ENCODE data around the gene GSTM1.
A peak's percentile ranks its signal among the peaks of the same experiment; 100 is the strongest.

GSTM1 gene

GRCh38 chr1:109712321-109712864 lies 24.8 kb downstream of the GSTM1 start:
- TF ChIP-seq, protein P1, sequence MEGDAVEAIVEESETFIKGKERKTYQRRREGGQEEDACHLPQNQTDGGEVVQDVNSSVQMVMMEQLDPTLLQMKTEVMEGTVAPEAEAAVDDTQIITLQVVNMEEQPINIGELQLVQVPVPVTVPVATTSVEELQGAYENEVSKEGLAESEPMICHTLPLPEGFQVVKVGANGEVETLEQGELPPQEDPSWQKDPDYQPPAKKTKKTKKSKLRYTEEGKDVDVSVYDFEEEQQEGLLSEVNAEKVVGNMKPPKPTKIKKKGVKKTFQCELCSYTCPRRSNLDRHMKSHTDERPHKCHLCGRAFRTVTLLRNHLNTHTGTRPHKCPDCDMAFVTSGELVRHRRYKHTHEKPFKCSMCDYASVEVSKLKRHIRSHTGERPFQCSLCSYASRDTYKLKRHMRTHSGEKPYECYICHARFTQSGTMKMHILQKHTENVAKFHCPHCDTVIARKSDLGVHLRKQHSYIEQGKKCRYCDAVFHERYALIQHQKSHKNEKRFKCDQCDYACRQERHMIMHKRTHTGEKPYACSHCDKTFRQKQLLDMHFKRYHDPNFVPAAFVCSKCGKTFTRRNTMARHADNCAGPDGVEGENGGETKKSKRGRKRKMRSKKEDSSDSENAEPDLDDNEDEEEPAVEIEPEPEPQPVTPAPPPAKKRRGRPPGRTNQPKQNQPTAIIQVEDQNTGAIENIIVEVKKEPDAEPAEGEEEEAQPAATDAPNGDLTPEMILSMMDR (IDR thresholded peaks at IDR 0.05; ENCODE audit: low read depth, low read length), result no peak
- no peak for DNase-seq (ENCODE audit: low read depth in 2 of 2)
- no peak overlapping the region for H3K4me3 ChIP-seq (replicated peaks in 1 of 2; ENCODE audit: low read depth in 2 of 2, low read length in 2 of 2)

DNA sequence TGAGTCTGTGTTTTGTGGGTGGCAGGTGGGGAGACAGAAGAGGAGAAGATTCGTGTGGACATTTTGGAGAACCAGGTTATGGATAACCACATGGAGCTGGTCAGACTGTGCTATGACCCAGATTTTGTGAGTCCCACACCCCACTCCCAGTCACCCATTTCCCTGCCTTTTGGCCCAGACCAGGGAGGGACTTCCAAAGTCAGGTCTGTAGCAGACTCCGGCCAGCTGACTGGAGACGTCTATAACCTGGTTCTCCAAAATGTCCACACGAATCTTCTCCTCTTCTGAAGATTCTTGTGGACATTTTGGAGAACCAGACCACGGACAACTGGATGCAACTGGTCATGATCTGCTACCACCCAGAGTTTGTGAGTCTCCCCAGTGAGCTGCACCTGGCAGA lies 26.0 kb downstream of the GSTM1 start:
- TF ChIP-seq, protein P1 (IDR thresholded peaks at IDR 0.05; ENCODE audit: low read depth, low read length), result no peak
- H3K4me3 ChIP-seq (replicated peaks in 1 of 2; ENCODE audit: low read depth in 2 of 2, low read length in 2 of 2), result no peak overlapping the region
- no peak for DNase-seq (ENCODE audit: low read depth in 2 of 2)

DNA sequence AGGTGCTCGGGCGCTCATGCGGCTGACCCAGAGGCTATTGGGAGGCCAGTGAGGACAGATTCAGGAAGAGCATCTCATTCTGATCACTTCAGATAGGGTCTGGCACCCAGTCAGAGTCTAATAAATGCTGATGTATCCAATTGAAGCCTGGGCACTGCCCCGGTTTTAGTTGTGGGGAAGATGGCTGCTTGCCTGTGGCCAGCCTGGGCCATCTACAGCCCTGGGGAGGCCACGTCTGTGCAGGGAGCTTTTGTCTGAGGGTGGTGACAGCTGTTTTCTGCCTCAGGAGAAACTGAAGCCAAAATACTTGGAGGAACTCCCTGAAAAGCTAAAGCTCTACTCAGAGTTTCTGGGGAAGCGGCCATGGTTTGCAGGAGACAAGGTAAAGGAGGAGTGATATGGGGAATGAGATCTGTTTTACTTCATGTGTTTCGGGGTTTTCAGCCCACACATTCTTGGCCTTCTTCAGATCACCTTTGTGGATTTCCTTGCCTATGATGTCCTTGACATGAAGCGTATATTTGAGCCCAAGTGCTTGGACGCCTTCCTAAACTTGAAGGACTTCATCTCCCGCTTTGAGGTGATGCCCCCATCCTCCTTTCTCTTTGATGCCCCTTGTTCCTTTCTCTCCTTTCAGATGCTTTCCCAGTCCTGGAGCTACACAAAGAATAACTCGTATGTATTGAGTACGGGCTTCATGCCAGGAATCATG lies 27.2 kb downstream of the GSTM1 start:
- no peak overlapping the region for H3K4me3 ChIP-seq (replicated peaks in 1 of 2; ENCODE audit: low read depth in 2 of 2, low read length in 2 of 2)
- DNase-seq (ENCODE audit: low read depth in 2 of 2), result no peak
- TF ChIP-seq, protein P1 (IDR thresholded peaks at IDR 0.05; ENCODE audit: low read depth, low read length), result no peak

DNA sequence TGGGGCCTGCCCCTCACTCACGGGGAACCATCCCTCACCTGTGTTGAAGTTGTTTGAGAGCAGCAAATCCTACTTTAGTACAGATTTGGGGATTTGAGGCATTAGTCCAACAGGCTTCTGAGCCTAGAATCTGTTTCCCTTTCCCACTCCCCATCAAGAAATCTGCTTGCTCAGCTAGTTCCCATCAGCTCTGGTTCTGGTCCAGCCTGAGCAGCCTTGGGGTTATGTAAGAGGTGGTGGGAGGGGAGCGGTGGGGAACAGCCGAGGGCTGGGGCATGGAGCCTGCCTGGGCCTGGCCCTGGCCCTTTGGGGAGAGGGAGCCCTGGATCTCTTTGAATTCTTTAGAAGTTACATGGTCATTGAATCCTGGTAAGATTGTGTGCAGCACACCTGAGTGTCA lies 28.5 kb downstream of the GSTM1 start:
- TF ChIP-seq, protein P1 (IDR thresholded peaks at IDR 0.05; ENCODE audit: low read depth, low read length), result no peak
- no peak overlapping the region for H3K4me3 ChIP-seq (replicated peaks in 1 of 2; ENCODE audit: low read depth in 2 of 2, low read length in 2 of 2)
- no peak for DNase-seq (ENCODE audit: low read depth in 2 of 2)

- DNase-seq (ENCODE audit: low read depth in 2 of 2), result peak in 1 of 2 donors; percentile 7
- no peak overlapping the region for H3K4me3 ChIP-seq (replicated peaks in 1 of 2; ENCODE audit: low read depth in 2 of 2, low read length in 2 of 2)
- TF ChIP-seq, protein P1 (IDR thresholded peaks at IDR 0.05; ENCODE audit: low read depth, low read length), result no peak
Measured at GRCh38 chr1:109716570-109717090, 29.0 kb downstream of the GSTM1 start.

DNA sequence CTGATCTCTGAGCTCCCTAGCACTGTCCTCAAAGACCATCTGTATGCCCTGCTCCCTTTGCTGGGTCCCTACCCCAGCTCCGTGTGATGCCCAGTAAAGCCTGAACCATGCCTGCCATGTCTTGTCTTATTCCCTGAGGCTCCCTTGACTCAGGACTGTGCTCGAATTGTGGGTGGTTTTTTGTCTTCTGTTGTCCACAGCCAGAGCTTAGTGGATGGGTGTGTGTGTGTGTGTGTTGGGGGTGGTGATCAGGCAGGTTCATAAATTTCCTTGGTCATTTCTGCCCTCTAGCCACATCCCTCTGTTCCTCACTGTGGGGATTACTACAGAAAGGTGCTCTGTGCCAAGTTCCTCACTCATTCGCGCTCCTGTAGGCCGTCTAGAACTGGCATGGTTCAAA lies 30.1 kb downstream of the GSTM1 start:
- TF ChIP-seq, protein P1 (IDR thresholded peaks at IDR 0.05; ENCODE audit: low read depth, low read length), result no peak
- no peak for DNase-seq (ENCODE audit: low read depth in 2 of 2)
- no peak overlapping the region for H3K4me3 ChIP-seq (replicated peaks in 1 of 2; ENCODE audit: low read depth in 2 of 2, low read length in 2 of 2)

Measured in cardiac fibroblast (primary cell).